ENCODE data around the gene ELFN2.

DNA sequence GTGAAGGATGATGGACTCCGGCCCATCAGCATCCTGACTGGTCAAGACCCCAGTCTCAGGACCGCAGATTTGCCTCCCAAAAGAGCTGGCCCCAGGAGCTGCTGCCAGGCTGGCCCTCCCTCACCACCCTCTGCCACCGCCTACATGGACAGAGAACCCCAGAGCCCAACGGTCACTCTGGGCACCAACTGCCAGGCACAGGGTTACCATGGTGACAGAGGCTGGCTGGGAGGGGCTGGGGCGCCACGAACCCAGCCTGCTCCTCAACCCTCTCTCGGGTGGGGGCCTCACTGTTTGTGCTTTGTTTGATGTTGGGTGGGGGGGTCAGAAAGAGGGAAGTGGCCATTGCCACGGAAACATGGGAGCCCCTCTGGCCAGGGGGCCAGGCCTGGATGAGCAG is 55.8 kb downstream of the ELFN2 start:
- TF ChIP-seq EP300 (IDR thresholded peaks at IDR 0.05; ENCODE audit: borderline replicate concordance) (no peak), CREB1 (IDR thresholded peaks at IDR 0.05; ENCODE audit: low read depth) (no peak), FOXM1 (IDR thresholded peaks at IDR 0.05; ENCODE audit: borderline replicate concordance, low read depth) (no peak), CEBPB (IDR thresholded peaks at IDR 0.05) (no peak), ZBTB7A (IDR thresholded peaks at IDR 0.05; ENCODE audit: low read depth) (no peak), TAF1 (IDR thresholded peaks at IDR 0.05; ENCODE audit: low read depth) (no peak)

Data from Ishikawa (cell line).